Suprapubic skin (tissue), 4 donors: Measurements from ENCODE around the gene HDAC3. TPM values are rescaled to one million over a fixed set of nuclear protein-coding genes. Genes with fewer than 3 reads are reported as not detected.
A peak's percentile ranks its signal among the peaks of the same experiment; 100 is the strongest.

Experiments used
- DNase-seq, 2 donors: peaks; one replicate each; pipeline ENCODE4 v3.0.0-alpha.2; 2019; ENCODE audit warnings: low spot score in 2 of 2
- H3K27ac ChIP-seq: fragments of 200-600 bp; sonication (generic); one replicate; pipeline ENCODE4 v1.5.1; 2019
- H3K27me3 ChIP-seq: fragments of 200-600 bp; sonication (generic); one replicate; pipeline ENCODE4 v1.5.1; 2019
- H3K36me3 ChIP-seq: fragments of 200-600 bp; sonication (generic); one replicate; pipeline ENCODE4 v1.5.1; 2019
- H3K4me1 ChIP-seq: fragments of 200-600 bp; sonication (generic); one replicate; pipeline ENCODE4 v1.5.1; 2019
- H3K4me3 ChIP-seq: fragments of 200-600 bp; sonication (generic); one replicate; pipeline ENCODE4 v1.5.1; 2019; ENCODE audit warnings: mild to moderate bottlenecking
- H3K9me3 ChIP-seq: fragments of 200-600 bp; sonication (generic); one replicate; pipeline ENCODE4 v1.5.1; 2019
- EP300 ChIP-seq: sonication (generic); formaldehyde crosslinking; IDR thresholded peaks from one replicate; pipeline ENCODE4 v1.6.1; 2017; ENCODE audit warnings: antibody characterized with exemption
- POLR2A ChIP-seq, 2 donors: fragments of 450-650 bp; IDR thresholded peaks; one replicate each; pipeline ENCODE4 v1.6.1; 2017; ENCODE audit warnings: antibody characterized with exemption in 2 of 2, mild to moderate bottlenecking in 2 of 2, moderate library complexity in 2 of 2
- POLR2AphosphoS5 ChIP-seq, 3 donors: sonication (generic); formaldehyde crosslinking; IDR thresholded peaks; one replicate each; pipeline ENCODE4 v1.6.1; 2017; ENCODE audit warnings: antibody characterized with exemption in 3 of 3
- WGBS: methylation state at CpG from one replicate; pipeline ENCODE4 v1.1.5; 2018; 5-methylcytosine and 5-hydroxymethylcytosine counted together
- total RNA-seq, 4 donors: library from RNA; depleted of rRNA; stranded (reverse); fragments of >200 nt; gene quantifications; one replicate each; pipeline ENCODE4 v1.1.0, GENCODE V29; 2016
- TF ChIP-seq, protein P1 (sequence below), 2 donors: fragments of 200-600 bp in 1 of 2; fragments of 450-650 bp in 1 of 2; sonication (generic) in 1 of 2; IDR thresholded peaks; one replicate each; pipeline ENCODE4 v1.5.1; 2016 to 2019; ENCODE audit warnings: antibody characterized with exemption in 2 of 2, mild to moderate bottlenecking in 1 of 2, moderate library complexity in 1 of 2

HDAC3 gene
- total RNA-seq, 4 donors from 2014 or later, result 50.0 to 79.2 (median 59.4) TPM

DNA sequence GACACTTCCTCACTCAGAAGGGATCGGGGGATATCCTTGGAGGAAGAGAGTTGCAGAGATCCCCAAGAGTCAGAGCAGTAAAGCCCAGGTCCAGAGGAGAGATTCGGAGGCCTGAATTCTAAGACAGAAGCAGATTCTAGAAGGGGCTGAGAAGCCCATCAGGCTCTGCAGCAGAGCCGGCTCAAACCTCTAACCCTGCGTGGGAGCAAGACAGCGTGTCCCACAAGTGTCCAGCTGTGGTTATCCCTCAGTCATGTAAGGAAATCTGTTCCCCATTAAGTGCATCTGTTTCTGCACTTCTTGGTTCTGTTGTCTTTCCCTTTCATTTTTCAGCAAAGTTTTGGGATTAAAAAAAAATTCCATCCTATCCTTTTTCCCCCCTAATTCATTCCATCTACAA is 13.0 kb downstream of the HDAC3 start:
- Histone ChIP-seq H3K27me3 (no peaks in the 10 kb centered on the region), H3K9me3 (no peaks in the 10 kb centered on the region), H3K36me3 (peaks cover 65% of the 10 kb centered on the region), H3K27ac (no peak overlapping the region), H3K4me3 (no peak overlapping the region), H3K4me1 (peaks cover 5% of the 10 kb centered on the region)
- TF ChIP-seq POLR2AphosphoS5 (IDR thresholded peaks at IDR 0.05), result no peak
- no peak for TF ChIP-seq POLR2A (IDR thresholded peaks at IDR 0.05)
- no peak for TF ChIP-seq EP300
- TF ChIP-seq, protein P1, sequence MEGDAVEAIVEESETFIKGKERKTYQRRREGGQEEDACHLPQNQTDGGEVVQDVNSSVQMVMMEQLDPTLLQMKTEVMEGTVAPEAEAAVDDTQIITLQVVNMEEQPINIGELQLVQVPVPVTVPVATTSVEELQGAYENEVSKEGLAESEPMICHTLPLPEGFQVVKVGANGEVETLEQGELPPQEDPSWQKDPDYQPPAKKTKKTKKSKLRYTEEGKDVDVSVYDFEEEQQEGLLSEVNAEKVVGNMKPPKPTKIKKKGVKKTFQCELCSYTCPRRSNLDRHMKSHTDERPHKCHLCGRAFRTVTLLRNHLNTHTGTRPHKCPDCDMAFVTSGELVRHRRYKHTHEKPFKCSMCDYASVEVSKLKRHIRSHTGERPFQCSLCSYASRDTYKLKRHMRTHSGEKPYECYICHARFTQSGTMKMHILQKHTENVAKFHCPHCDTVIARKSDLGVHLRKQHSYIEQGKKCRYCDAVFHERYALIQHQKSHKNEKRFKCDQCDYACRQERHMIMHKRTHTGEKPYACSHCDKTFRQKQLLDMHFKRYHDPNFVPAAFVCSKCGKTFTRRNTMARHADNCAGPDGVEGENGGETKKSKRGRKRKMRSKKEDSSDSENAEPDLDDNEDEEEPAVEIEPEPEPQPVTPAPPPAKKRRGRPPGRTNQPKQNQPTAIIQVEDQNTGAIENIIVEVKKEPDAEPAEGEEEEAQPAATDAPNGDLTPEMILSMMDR (IDR thresholded peaks at IDR 0.05), result no peak
- WGBS, result 62% methylated on average over 5 of the region's 5 CpGs
- no peak for DNase-seq

DNA sequence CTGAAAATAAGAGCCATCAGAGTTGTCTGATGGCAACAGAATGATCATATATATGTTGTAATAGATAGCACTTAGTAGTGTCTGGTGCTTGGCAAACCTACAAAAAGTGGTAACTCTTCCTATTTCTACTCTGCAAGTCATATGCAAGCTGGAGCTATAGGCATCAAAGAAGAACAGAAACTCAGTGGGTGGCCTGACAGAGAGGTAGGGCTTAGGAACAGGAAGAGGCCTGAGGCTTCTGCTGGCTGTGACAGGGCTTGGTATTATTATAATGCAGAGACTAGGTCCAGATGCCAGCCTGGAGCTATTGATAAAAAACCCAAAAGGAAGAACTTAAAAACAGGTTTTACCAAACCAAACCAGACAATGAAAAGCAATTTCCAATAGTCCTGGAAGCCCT is 13.5 kb downstream of the HDAC3 start:
- Histone ChIP-seq H3K9me3 (no peaks in the 10 kb centered on the region), H3K4me3 (no peak overlapping the region), H3K36me3 (peaks cover 61% of the 10 kb centered on the region), H3K27ac (no peak overlapping the region), H3K4me1 (peaks cover 5% of the 10 kb centered on the region), H3K27me3 (no peaks in the 10 kb centered on the region)
- TF ChIP-seq POLR2A (IDR thresholded peaks at IDR 0.05), result no peak
- TF ChIP-seq EP300, result no peak
- TF ChIP-seq, protein P1 (IDR thresholded peaks at IDR 0.05), result no peak
- TF ChIP-seq POLR2AphosphoS5 (IDR thresholded peaks at IDR 0.05), result no peak
- DNase-seq, result no peak

DNA sequence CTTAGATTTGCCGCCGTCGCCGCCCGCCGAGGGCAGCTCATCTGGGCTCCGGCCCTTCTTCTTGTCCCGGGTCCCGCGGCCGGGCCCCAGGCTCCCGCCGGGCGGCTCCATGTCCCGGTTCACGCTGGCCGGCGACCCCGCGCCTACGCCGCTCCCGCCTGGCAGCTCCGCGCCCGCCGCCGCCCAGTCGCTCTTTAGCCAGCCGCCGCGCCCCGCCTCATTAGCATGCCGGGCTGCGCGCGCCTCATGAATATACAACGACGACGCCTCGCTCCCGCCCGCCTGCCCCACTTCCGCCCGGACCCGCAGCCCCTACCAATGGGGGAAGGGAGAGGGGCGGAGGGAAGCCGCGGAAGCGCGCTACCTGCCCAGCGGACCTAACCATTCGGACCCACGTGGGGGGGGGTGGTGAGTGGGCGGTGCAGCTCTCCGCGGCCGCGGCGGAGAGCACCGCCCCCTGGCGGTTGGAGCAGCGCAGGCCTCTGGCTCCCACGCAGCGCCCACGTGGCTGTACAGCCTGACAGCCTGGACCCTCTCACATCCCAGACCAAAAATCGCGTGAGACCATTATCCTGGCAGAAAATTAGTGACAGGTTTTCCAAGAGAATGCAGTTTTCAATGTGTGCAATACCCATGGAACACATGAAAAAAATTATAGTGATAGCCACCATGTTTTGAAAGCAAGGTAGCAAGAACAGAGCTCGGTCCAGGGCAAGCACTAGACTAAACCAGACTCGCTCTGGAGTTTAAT is 17.7 kb downstream of the HDAC3 start, which contains the start of gene DIAPH1:
DIAPH1 (minus strand) TSS at position 197 of the 751 bp plus-strand sequence; CDS start at position 111, 86 bp downstream.
- Histone ChIP-seq H3K27me3 (no peaks in the 10 kb centered on the region), H3K36me3 (peaks cover 29% of the 10 kb centered on the region), H3K27ac (peak within 1 kb of the TSS; percentile 97), H3K9me3 (no peaks in the 10 kb centered on the region), H3K4me3 (peak within 1 kb of the TSS; percentile 89), H3K4me1 (peaks cover 27% of the 10 kb centered on the region)
- no peak for TF ChIP-seq EP300
- peak in 2 of 3 donors; percentile 73 to 81 for TF ChIP-seq POLR2AphosphoS5 (IDR thresholded peaks at IDR 0.05)
- TF ChIP-seq, protein P1 (IDR thresholded peaks at IDR 0.05), result peak; percentile 99
- TF ChIP-seq POLR2A (IDR thresholded peaks at IDR 0.05), result peak; percentile 37 to 74
- peak; percentile 99 for DNase-seq
- 1% methylated on average over 32 of the region's 70 CpGs for WGBS

DNA sequence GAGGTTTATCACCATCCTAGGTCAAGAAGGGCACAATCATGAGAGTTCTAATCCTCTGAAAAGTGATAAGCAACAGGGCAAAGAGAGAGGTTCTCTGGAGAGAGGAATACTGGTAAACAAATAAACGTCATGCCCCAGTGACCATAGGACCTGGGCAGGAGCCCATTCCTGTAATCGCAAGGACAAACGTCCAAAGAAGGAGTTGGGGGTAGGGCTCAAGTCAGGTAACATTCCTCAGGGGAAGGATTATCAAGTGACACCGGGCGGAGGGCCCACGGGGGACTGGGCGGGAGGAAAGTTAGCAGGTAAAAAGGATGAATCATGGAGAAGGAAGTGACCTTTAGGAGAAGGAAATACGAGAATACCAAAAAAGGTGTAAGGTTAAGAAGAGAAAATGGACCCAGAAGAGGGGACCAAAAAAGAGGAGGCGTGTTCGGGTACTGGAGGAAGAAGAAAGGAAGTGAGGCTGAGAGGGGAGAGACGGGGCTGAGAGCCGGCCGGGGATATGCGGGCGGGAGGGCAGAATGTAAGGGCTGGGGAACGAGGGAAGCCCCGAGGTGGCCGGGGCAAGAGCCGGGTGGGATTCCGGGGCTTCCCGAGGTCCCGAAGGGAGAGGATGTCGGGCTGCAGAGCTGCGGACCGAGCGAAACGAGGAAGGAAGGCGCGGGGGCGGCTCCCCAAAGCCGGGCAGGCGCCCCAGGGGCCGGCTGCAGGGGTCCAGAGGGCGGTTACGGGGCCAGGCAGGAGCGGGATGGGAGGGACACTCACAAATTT is 18.4 kb downstream of the HDAC3 start:
- no peaks in the 10 kb centered on the region for H3K27me3 ChIP-seq
- TF ChIP-seq, protein P1 (IDR thresholded peaks at IDR 0.05), result no peak
- TF ChIP-seq POLR2A (IDR thresholded peaks at IDR 0.05) (no peak), POLR2AphosphoS5 (IDR thresholded peaks at IDR 0.05) (no peak)
- 1% methylated on average over 29 of the region's 36 CpGs for WGBS
- H3K27ac ChIP-seq, result peak overlapping the region; percentile 97
- H3K4me3 ChIP-seq, result peak overlapping the region; percentile 89
- no peak for DNase-seq
- peaks cover 31% of the 10 kb centered on the region for H3K4me1 ChIP-seq
- H3K9me3 ChIP-seq, result no peaks in the 10 kb centered on the region
- peaks cover 25% of the 10 kb centered on the region for H3K36me3 ChIP-seq

DNA sequence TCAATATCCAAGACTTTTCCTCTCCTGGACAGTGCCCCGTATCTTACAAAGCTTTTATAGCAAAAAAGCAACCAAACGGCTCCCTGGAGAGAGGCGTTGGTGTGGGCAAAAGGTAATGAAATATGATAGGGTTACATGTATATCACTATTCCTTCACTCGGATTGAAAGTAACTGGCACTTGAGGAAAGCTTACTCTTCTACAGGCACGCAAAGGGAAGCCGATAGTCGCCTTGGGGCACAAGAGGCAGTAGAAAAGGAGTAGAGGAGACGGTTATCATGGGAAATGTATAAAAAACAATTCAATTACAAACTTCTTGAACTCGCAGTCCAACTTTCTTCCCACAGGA is 19.0 kb downstream of the HDAC3 start:
- Histone ChIP-seq H3K4me3 (peak overlapping the region; percentile 89), H3K4me1 (peaks cover 33% of the 10 kb centered on the region), H3K27me3 (no peaks in the 10 kb centered on the region), H3K36me3 (peaks cover 20% of the 10 kb centered on the region), H3K9me3 (no peaks in the 10 kb centered on the region), H3K27ac (peak overlapping the region; percentile 97)
- TF ChIP-seq POLR2AphosphoS5 (IDR thresholded peaks at IDR 0.05) (no peak), EP300 (no peak), POLR2A (IDR thresholded peaks at IDR 0.05) (no peak)
- TF ChIP-seq, protein P1 (IDR thresholded peaks at IDR 0.05), result no peak
- DNase-seq, result no peak
- under 1% methylated on average over 9 of the region's 9 CpGs for WGBS
